Caco-2 (cell line): ENCODE measurements around the gene TUSC7. TPM values are rescaled to one million over a fixed set of nuclear protein-coding genes. Genes with fewer than 3 reads are reported as not detected.

ENCODE experiments used
- BruUV-seq: library from RNA; stranded (reverse); fragments of 400-500 nt; replicated peaks from 2 replicates; lab custom pipeline; 2021; lab: Mats Ljungman, UMichigan
- CTCF ChIA-PET: fragments of 300-600 bp; sonication (Branson Sonifier 250); formaldehyde crosslinking; loops from one replicate; lab custom pipeline; 2022; ENCODE audit warnings: antibody characterized with exemption; lab: Charles Lee
- POLR2A ChIA-PET: fragments of 300-600 bp; sonication (Branson Sonifier 250); formaldehyde crosslinking; loops from one replicate; lab custom pipeline; 2022; ENCODE audit warnings: antibody characterized with exemption; lab: Charles Lee
- DNase-seq, 2 experiments: peaks; one replicate each; pipeline versions ENCODE4 v3.0.0 to v3.0.0-alpha.2; 2020 to 2022
- H3K27me3 ChIP-seq: replicated peaks from 2 replicates; pipeline ENCODE4 v1.6.0; 2011; ENCODE audit warnings: low read length; ENCODE audit not compliant: control insufficient read depth, insufficient read depth
- H3K36me3 ChIP-seq: 2 replicates; pipeline ENCODE4 v1.5.1; 2011; ENCODE audit warnings: low read length; ENCODE audit not compliant: control insufficient read depth, insufficient read depth
- H3K4me1 ChIP-seq: fragments of 250-450 bp; sonication (Bioruptor Pico); 2 replicates; pipeline ENCODE4 v1.5.1; 2020; ENCODE audit warnings: mild to moderate bottlenecking
- H3K4me3 ChIP-seq: 2 replicates; pipeline ENCODE4 v1.5.1; 2011; ENCODE audit warnings: low read depth, mild to moderate bottlenecking, control low read depth, low read length
- H3K9me3 ChIP-seq: fragments of 250-450 bp; sonication (Bioruptor Pico); 2 replicates; pipeline ENCODE4 v1.5.1; 2020; ENCODE audit warnings: mild to moderate bottlenecking, moderate library complexity
- H3K27ac Mint-ChIP-seq: one replicate; pipeline ENCODE4 v1.8.0; 2022; ENCODE audit warnings: mixed read lengths; ENCODE audit not compliant: unreplicated experiment
- H3K27me3 Mint-ChIP-seq: one replicate; pipeline ENCODE4 v1.8.0; 2022; ENCODE audit warnings: mixed read lengths; ENCODE audit not compliant: insufficient read depth, unreplicated experiment
- H3K36me3 Mint-ChIP-seq: one replicate; pipeline ENCODE4 v1.8.0; 2022; ENCODE audit warnings: mild to moderate bottlenecking, mixed read lengths; ENCODE audit not compliant: insufficient read depth, unreplicated experiment
- H3K4me1 Mint-ChIP-seq: one replicate; pipeline ENCODE4 v1.8.0; 2022; ENCODE audit warnings: low read depth, mixed read lengths; ENCODE audit not compliant: unreplicated experiment
- H3K4me3 Mint-ChIP-seq: one replicate; pipeline ENCODE4 v1.8.0; 2022; ENCODE audit warnings: mild to moderate bottlenecking, moderate library complexity, mixed read lengths; ENCODE audit not compliant: unreplicated experiment
- H3K9me3 Mint-ChIP-seq: one replicate; pipeline ENCODE4 v1.8.0; 2022; ENCODE audit warnings: mixed read lengths; ENCODE audit not compliant: unreplicated experiment
- intact Hi-C: fragments of 100-400 bp; cut with micrococcal nuclease; formaldehyde crosslinking; loops from one replicate; pipeline ENCODE4 v1.10.0; 2022; ENCODE audit not compliant: unreplicated experiment
- total RNA-seq: library from RNA; stranded (reverse); gene quantifications from 2 replicates; pipeline ENCODE4 v1.2.3, GENCODE V29; 2022
- TF ChIP-seq, protein P1 (sequence below), 2 experiments: fragments of 200-600 bp in 1 of 2; IDR thresholded peaks; 1 replicate in 1 of 2; 2 replicates in 1 of 2; pipeline versions ENCODE4 v1.5.1 to v1.8.0; 2011 to 2022; ENCODE audit warnings: antibody characterized with exemption in 1 of 2, control low read depth in 1 of 2, inconsistent platforms in 1 of 2, low read depth in 1 of 2, low read length in 1 of 2, mild to moderate bottlenecking in 1 of 2, moderate library complexity in 1 of 2; ENCODE audit not compliant: insufficient read depth in 1 of 2, severe bottlenecking in 1 of 2, unreplicated experiment in 1 of 2

The TUSC7 gene
- total RNA-seq, 1 experiment from 2014 or later = not detected

GRCh38 chr3:116757315-116757714 is 47.7 kb downstream of the TUSC7 start:
- no peak for DNase-seq
- intact Hi-C loops = loop anchor here (5.0 kb wide), 1 partner anchor 40 kb away; no protein-coding TSS in a partner anchor
- peaks cover 10% of the 10 kb centered on the region for H3K27me3 Mint-ChIP-seq
- no peaks in the 10 kb centered on the region for H3K4me1 ChIP-seq
- no peak overlapping the region for H3K4me3 ChIP-seq
- H3K4me3 Mint-ChIP-seq = no peak overlapping the region
- TF ChIP-seq, protein P1, sequence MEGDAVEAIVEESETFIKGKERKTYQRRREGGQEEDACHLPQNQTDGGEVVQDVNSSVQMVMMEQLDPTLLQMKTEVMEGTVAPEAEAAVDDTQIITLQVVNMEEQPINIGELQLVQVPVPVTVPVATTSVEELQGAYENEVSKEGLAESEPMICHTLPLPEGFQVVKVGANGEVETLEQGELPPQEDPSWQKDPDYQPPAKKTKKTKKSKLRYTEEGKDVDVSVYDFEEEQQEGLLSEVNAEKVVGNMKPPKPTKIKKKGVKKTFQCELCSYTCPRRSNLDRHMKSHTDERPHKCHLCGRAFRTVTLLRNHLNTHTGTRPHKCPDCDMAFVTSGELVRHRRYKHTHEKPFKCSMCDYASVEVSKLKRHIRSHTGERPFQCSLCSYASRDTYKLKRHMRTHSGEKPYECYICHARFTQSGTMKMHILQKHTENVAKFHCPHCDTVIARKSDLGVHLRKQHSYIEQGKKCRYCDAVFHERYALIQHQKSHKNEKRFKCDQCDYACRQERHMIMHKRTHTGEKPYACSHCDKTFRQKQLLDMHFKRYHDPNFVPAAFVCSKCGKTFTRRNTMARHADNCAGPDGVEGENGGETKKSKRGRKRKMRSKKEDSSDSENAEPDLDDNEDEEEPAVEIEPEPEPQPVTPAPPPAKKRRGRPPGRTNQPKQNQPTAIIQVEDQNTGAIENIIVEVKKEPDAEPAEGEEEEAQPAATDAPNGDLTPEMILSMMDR (IDR thresholded peaks at IDR 0.05; ENCODE audit: insufficient read depth in 1 of 2, low read depth in 1 of 2, low read length in 1 of 2, severe bottlenecking in 1 of 2, unreplicated experiment in 1 of 2) = no peak
- no peaks in the 10 kb centered on the region for H3K9me3 ChIP-seq
- H3K27me3 ChIP-seq = no peaks in the 10 kb centered on the region
- H3K36me3 ChIP-seq = no peaks in the 10 kb centered on the region
- no peak overlapping the region for H3K27ac Mint-ChIP-seq
- ChIA-PET CTCF (interaction anchor here (1.0 to 1.4 kb wide), 2 partner anchors 143 to 159 kb away, joined by 3 to 6 read pairs; no protein-coding TSS in a partner anchor), POLR2A (no interaction called here)
- H3K9me3 Mint-ChIP-seq = peaks cover 11% of the 10 kb centered on the region
- BruUV-seq = no TSS peak
- H3K4me1 Mint-ChIP-seq = peaks cover 7% of the 10 kb centered on the region
- no peaks in the 10 kb centered on the region for H3K36me3 Mint-ChIP-seq

- POLR2A ChIA-PET = no interaction called here
- TF ChIP-seq, protein P1 (IDR thresholded peaks at IDR 0.05; ENCODE audit: insufficient read depth in 1 of 2, low read depth in 1 of 2, low read length in 1 of 2, severe bottlenecking in 1 of 2, unreplicated experiment in 1 of 2) = no peak
These were observed 49.7 kb downstream of the TUSC7 start for GRCh38 chr3:116759316-116759715.

More at GRCh38 chr3:116759316-116759715, 49.7 kb downstream of the TUSC7 start:
- Histone ChIP-seq H3K27me3 (no peaks in the 10 kb centered on the region), H3K4me1 (no peaks in the 10 kb centered on the region), H3K9me3 (no peaks in the 10 kb centered on the region), H3K4me3 (no peak overlapping the region), H3K36me3 (no peaks in the 10 kb centered on the region)
- Mint-ChIP-seq H3K27ac (no peak overlapping the region), H3K9me3 (peaks cover 7% of the 10 kb centered on the region), H3K36me3 (no peaks in the 10 kb centered on the region), H3K27me3 (peaks cover 13% of the 10 kb centered on the region), H3K4me1 (peaks cover 7% of the 10 kb centered on the region), H3K4me3 (no peak overlapping the region)
- no TSS peak for BruUV-seq
- intact Hi-C loops = loop anchor here (2.0 to 5.0 kb wide), 2 partner anchors 42 to 773 kb away; no protein-coding TSS in a partner anchor
- DNase-seq = no peak
- CTCF ChIA-PET = interaction anchor here (1.0 kb wide), 1 partner anchor 12 kb away, joined by 4 read pairs; no protein-coding TSS in a partner anchor
